ENCODE measurements around the gene CLEC16A.

CLEC16A gene

GRCh38 chr16:11183951-11184350 is 239.6 kb downstream of the CLEC16A start:
- TF ChIP-seq, protein P1, sequence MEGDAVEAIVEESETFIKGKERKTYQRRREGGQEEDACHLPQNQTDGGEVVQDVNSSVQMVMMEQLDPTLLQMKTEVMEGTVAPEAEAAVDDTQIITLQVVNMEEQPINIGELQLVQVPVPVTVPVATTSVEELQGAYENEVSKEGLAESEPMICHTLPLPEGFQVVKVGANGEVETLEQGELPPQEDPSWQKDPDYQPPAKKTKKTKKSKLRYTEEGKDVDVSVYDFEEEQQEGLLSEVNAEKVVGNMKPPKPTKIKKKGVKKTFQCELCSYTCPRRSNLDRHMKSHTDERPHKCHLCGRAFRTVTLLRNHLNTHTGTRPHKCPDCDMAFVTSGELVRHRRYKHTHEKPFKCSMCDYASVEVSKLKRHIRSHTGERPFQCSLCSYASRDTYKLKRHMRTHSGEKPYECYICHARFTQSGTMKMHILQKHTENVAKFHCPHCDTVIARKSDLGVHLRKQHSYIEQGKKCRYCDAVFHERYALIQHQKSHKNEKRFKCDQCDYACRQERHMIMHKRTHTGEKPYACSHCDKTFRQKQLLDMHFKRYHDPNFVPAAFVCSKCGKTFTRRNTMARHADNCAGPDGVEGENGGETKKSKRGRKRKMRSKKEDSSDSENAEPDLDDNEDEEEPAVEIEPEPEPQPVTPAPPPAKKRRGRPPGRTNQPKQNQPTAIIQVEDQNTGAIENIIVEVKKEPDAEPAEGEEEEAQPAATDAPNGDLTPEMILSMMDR (IDR thresholded peaks at IDR 0.05; ENCODE audit: low read depth, low read length, missing control alignments), result no peak
- no peak overlapping the region for H3K4me3 ChIP-seq (ENCODE audit: low read depth, low read length)
- in situ Hi-C loops (cut with HindIII; ENCODE audit: low sequenced_read_pairs), result no loop called here
- DNase-seq (ENCODE audit: low read depth), result no peak

DNA sequence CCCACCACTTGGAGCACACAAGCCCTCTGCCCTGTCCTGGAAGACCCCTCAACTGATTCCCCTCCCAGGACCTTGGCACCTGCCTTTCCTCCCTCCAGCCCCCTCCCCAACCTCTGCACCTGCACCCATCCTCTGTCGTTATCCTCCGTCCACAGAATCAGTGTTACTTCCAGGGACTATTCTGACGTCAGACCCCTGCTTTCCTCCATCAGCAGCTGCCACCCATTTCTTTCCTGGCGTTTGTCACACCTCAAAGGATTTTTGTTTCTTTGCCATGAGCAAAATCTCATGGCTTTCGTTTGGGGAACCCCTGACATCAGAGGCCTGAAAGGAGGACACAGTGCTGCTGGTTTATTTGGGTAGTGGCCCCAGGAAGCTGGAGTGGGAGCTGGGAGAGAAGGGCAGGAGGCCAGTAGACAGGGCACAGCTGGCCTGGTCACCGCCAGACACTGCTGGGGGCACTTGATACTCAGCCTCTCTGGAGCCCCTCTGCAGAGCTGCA is 243.2 kb downstream of the CLEC16A start:
- in situ Hi-C loops (cut with HindIII; ENCODE audit: low sequenced_read_pairs), result no loop called here

DNA sequence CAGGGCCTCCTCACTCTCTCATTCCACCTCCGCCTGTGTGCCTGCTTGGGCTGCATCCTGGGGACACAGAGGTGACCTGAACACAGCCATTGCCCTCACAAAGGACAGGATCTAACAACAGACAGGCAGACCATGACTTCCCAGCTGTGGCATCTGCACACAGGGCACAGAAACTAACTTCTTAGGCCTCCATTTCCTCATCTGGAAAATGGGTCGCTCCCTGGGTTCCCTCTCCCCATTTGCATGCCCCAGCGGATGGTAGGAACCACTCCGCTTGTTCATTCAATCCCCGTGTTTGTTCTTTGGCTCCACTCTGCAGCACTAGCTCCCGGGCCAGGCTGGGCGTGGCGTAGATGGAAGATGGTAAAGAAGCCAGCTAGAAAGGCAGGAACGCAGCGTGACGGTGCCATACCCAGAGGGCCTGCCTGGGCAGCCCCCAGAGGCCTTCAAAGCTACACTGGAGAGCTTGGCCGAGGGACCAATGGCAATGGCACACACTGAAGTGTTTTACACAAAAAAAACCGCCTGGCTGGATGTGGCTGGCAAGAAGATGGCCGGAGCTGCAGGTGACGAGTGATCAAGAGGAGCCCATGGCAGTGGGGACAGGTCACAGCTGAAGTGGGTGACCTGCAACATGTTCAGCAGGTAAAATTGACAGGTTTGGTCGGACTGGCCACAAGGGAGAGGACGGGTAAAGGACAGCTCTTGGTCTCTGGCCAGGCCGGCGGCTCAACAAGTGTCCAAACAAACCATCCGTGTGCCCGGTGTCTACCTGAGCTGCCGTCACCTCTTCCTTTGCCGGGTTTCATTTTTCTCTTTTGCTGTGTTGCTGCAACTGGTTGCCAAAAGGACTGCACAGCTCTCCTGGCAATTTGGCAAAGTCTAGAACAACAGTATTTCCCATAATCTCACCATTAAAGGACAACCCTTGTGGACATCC is 244.7 kb downstream of the CLEC16A start:
- DNase-seq (ENCODE audit: low read depth), result no peak
- no peak overlapping the region for H3K4me3 ChIP-seq (ENCODE audit: low read depth, low read length)
- in situ Hi-C loops (cut with HindIII; ENCODE audit: low sequenced_read_pairs), result no loop called here
- TF ChIP-seq, protein P1 (IDR thresholded peaks at IDR 0.05; ENCODE audit: low read depth, low read length, missing control alignments), result no peak

More for the DNA sequence above, 243.2 kb downstream of the CLEC16A start:
- no peak for DNase-seq (ENCODE audit: low read depth)
- TF ChIP-seq, protein P1 (IDR thresholded peaks at IDR 0.05; ENCODE audit: low read depth, low read length, missing control alignments), result no peak
- no peak overlapping the region for H3K4me3 ChIP-seq (ENCODE audit: low read depth, low read length)

- TF ChIP-seq, protein P1 (IDR thresholded peaks at IDR 0.05; ENCODE audit: low read depth, low read length, missing control alignments), result no peak
- H3K4me3 ChIP-seq (ENCODE audit: low read depth, low read length), result no peak overlapping the region
- in situ Hi-C loops (cut with HindIII; ENCODE audit: low sequenced_read_pairs), result no loop called here
- DNase-seq (ENCODE audit: low read depth), result no peak
Observed at GRCh38 chr16:11190588-11191560, 246.5 kb downstream of the CLEC16A start.

DNA sequence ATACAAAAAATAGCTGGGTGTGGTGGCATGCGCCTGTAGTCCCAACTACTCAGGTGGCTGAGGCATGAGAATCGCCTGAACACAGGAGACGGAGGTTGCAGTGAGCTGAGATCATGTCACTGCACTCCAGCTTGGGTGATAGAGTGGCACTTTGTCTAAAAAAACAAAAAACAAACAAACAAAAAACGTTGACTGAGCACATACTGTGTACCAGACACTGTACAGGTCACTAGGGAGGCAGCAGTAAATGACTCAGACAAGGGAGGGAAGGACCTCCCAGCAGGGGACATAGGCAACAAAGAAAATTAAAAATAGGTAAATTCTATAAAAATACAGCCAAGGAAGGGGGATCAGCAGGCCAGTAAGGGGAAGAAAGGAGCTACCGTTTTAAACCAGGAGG is 247.3 kb downstream of the CLEC16A start:
- H3K4me3 ChIP-seq (ENCODE audit: low read depth, low read length), result no peak overlapping the region
- DNase-seq (ENCODE audit: low read depth), result no peak
- TF ChIP-seq, protein P1 (IDR thresholded peaks at IDR 0.05; ENCODE audit: low read depth, low read length, missing control alignments), result no peak
- in situ Hi-C loops (cut with HindIII; ENCODE audit: low sequenced_read_pairs), result no loop called here

GRCh38 chr16:11193494-11193893 is 249.1 kb downstream of the CLEC16A start:
- TF ChIP-seq, protein P1 (IDR thresholded peaks at IDR 0.05; ENCODE audit: low read depth, low read length, missing control alignments), result no peak
- in situ Hi-C loops (cut with HindIII; ENCODE audit: low sequenced_read_pairs), result no loop called here
- H3K4me3 ChIP-seq (ENCODE audit: low read depth, low read length), result no peak overlapping the region
- DNase-seq (ENCODE audit: low read depth), result no peak

Data from astrocyte of the cerebellum (primary cell).